HFF-Myc (cell line): ENCODE data around the gene SLC1A2.
A peak's percentile ranks its signal among the peaks of the same experiment; 100 is the strongest.

ENCODE experiments used
- DNase-seq: peaks from one replicate; pipeline ENCODE4 v3.0.0-alpha.2; 2011; ENCODE audit warnings: low read depth; ENCODE audit errors: extremely low read depth
- H3K4me3 ChIP-seq: replicated peaks from 2 replicates; pipeline ENCODE4 v1.5.1; 2011; ENCODE audit warnings: low read depth, mild to moderate bottlenecking, control low read depth, low read length
- TF ChIP-seq, protein P1 (sequence below): IDR thresholded peaks from 2 replicates; pipeline ENCODE4 v1.5.1; 2012; ENCODE audit warnings: mild to moderate bottlenecking, low read depth, low read length, control low read depth; ENCODE audit errors: missing control alignments

SLC1A2 gene

DNA sequence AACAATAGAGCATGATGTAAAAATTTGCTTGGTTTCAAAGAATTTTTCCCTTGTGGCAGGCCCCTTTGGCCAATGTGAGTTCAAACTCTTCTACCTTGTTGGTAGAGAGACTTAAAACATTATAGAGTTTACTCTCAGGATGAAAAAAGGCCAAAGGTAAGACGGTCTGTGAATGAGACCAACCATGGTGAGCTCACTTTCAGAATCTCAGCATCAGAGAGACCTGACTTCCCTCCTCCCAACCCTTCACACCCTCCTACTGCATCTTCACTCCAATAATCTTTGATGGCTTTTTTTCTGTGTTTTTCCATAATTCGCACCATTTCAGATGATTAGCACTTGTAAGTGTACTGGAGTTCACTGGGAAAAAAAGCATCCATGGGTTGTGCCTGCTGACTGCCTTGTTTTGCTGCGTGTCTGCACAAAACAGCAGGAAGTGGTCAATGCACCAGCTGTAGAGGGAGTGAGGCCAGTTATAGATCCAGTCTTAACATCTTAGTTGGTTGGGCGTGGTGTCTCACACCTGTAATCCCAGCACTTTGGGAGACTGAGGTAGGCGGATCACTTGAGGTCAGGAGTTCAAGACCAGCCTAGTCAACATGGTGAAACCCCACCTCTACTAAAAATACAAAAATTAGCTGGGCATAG, 64.1 kb downstream of the SLC1A2 start:
- H3K4me3 ChIP-seq = no peak overlapping the region
- TF ChIP-seq, protein P1, sequence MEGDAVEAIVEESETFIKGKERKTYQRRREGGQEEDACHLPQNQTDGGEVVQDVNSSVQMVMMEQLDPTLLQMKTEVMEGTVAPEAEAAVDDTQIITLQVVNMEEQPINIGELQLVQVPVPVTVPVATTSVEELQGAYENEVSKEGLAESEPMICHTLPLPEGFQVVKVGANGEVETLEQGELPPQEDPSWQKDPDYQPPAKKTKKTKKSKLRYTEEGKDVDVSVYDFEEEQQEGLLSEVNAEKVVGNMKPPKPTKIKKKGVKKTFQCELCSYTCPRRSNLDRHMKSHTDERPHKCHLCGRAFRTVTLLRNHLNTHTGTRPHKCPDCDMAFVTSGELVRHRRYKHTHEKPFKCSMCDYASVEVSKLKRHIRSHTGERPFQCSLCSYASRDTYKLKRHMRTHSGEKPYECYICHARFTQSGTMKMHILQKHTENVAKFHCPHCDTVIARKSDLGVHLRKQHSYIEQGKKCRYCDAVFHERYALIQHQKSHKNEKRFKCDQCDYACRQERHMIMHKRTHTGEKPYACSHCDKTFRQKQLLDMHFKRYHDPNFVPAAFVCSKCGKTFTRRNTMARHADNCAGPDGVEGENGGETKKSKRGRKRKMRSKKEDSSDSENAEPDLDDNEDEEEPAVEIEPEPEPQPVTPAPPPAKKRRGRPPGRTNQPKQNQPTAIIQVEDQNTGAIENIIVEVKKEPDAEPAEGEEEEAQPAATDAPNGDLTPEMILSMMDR = no peak
- DNase-seq = no peak

DNA sequence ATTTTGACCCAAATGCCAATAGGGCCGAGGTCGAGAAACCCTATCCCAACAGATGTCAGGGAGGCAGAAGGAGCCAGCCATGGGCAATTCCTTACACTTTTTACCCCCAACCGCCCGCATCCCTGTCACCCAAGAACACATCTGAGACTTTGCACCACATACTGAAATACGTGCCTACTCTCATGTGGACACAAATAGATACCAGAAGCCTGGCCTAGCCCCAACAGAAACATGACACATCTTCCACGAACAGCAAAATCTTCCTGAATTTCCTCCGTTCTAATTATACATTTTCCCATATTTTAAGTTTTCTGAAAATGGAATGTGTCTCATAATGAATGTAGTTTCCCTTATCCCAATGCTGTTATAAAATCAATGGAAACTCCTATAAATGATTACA, 64.7 kb downstream of the SLC1A2 start:
- no peak for DNase-seq
- no peak overlapping the region for H3K4me3 ChIP-seq
- TF ChIP-seq, protein P1 = no peak

DNA sequence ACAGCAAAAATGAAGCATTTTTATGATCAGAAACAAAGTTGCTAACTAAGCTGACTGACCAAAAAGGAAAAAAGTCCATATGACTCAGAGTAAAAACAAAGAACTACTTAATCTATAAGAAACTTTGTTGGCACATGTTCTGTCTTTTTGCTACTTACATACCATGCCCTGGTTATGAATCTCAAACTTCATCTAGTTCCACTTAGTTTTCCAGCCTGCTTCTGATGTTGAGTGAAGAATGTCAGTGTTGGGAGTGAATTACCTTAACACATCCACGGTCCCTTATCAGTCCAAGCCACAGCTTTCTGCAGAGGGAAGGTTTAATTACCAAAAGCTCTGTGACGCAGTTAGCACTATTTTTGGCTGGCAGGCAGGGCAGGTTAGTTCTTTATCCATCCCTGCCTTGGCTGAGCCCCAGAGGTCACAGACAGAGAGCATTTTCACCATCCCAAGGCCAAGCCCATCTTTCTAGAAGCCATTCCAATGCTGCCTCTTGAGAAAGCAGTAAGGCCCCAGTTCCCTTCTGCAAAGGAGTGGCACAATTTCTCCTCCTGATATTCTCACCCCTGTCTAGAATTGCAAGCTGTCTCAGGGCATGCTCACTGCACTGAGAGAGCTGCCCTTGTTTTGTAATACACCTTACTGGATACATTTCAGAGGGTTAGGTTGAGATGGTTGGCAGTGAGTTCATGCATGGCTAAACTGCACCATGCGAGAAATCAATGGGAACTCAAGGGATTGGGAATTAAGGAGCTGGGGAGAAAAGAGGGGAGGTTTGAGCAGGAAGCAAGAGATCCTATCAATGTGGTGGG, 67.1 kb downstream of the SLC1A2 start:
- DNase-seq = no peak
- no peak overlapping the region for H3K4me3 ChIP-seq

DNA sequence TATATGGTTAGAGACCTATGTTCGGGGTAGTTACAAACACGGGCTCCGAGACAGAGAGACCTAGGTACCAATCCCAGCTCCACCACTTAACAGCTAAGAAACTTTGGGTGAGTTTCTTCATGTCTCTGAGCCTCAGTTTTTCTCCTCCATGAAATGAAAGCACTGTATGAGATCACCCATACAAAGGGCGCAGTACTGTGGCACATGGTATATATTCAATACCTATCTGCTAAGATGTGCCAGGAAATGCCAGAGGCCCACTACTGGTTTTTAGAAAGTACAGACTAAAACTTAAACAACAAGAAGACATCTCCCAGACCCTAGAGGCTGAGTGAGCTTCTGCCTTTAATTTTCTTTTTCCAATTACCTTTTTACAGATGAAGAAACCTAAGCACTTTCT, 69.5 kb downstream of the SLC1A2 start:
- TF ChIP-seq, protein P1 = no peak
- no peak overlapping the region for H3K4me3 ChIP-seq
- DNase-seq = no peak

More for the DNA sequence above, 67.1 kb downstream of the SLC1A2 start:
- TF ChIP-seq, protein P1 = no peak

DNA sequence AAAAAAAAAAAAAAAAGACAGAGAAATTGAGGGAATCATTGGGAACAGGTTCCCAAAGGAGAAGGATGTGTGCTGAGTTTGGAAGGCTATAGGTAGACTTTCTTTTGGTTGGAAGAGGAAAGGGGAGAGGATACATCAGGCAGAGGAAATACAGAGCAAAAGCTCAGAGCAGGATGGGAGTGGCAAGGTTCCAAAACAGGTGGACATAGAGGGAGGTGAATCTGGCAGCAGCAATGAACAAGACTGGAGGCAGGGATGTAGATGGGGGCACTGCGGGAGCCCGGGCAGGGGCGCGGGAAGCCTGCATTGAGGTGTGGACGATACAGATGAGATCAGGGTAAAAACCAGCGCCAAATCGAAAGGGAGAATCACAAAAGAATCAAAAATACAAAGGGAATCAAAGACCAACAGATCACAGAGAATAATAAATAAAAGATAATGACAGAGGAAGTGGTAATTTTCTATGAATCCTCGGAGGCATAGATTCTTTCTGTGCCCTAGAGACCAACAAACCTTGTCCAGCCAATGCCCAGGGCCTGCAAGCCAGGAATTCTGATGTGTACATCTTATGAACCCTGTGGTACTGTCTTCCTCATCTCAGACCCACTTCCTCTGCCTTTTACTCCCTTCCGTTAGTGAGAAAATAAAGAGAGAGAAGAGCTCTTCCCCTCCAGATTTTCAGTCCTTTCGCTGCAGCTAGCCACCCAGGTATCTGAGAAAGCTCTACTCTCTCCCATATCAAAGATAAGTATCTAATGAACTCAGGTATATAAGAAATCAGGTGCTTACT, 70.3 kb downstream of the SLC1A2 start:
- DNase-seq = no peak
- H3K4me3 ChIP-seq = no peak overlapping the region
- TF ChIP-seq, protein P1 = no peak

DNA sequence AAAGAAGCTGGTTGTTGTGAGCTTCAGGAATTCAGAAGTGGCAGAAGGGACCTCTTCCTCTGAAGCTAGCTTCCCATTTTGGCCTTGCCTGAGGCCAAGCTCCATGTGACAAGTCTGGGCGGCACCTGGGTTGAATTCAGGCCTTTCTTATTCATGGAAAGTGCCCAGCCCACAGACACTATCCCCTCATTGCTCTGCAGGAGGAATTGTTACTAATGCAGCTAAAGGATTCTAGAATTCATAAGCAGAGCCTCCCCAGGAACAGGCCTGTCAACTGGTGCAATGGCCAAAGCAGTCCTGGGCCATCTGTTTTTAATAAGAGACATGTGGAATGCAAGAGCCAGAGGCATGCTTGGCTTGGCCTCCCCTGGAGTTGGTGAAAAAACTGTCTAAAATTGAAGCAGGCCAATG, 71.4 kb downstream of the SLC1A2 start:
- peak; percentile 91 for DNase-seq
- TF ChIP-seq, protein P1 = no peak
- H3K4me3 ChIP-seq = no peak overlapping the region
